Measurements from ENCODE around the gene PRDM16.

PRDM16 gene

DNA sequence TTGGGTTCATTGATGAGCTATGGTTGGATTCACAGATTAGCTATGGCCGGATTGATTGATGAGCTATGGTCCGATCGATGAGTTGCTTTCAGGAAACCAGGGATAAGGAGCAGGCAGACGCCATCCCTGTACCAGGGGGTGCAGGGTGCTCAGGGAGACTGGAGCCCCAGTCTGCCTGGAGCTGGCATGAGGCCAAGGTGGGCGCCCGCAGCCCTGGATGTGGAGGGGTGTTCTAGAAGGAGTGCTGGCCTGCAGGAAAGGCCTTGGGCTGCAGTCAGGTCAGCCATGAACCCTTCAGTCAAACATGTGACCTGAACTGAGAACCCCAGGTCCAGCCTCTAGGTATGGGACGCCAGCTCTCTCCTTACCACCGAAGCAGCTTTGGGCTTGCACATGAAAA lies 212.7 kb downstream of the PRDM16 start:
- ChIA-PET CTCF (interaction anchor here (0.5 to 1.6 kb wide), 5 partner anchors 10 to 492 kb away, joined by 3 to 5 read pairs (median 3); no protein-coding TSS in a partner anchor), POLR2A (no interaction called here)
- TF ChIP-seq, protein P1, sequence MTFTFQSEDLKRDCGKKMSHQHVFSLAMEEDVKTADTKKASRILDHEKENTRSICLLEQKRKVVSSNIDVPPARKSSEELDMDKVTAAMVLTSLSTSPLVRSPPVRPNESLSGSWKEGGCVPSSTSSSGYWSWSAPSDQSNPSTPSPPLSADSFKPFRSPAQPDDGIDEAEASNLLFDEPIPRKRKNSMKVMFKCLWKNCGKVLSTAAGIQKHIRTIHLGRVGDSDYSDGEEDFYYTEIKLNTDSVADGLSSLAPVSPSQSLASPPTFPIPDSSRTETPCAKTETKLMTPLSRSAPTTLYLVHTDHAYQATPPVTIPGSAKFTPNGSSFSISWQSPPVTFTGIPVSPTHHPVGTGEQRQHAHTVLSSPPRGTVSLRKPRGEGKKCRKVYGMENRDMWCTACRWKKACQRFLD (tag by site-specific recombination; IDR thresholded peaks at IDR 0.05), result no peak
- TF ChIP-seq ZNF501 (tag by site-specific recombination; IDR thresholded peaks at IDR 0.05), result no peak
- no peak for TF ChIP-seq SP7 (tag by site-specific recombination; IDR thresholded peaks at IDR 0.05)
- TF ChIP-seq ZNF239 (tag by site-specific recombination; IDR thresholded peaks at IDR 0.05), result no peak
- no peak for TF ChIP-seq ZNF621 (tag by site-specific recombination; IDR thresholded peaks at IDR 0.05)
- TF ChIP-seq ZNF416 (tag by site-specific recombination; IDR thresholded peaks at IDR 0.05), result no peak
- TF ChIP-seq ZFP3 (tag by site-specific recombination; IDR thresholded peaks at IDR 0.05; ENCODE audit: low read depth), result no peak
- no peak for TF ChIP-seq ZNF677 (tag by site-specific recombination; IDR thresholded peaks at IDR 0.05)
- no peak for TF ChIP-seq ZBTB7A (tag by site-specific recombination; IDR thresholded peaks at IDR 0.05; ENCODE audit: low read depth)
- TF ChIP-seq, protein P2, sequence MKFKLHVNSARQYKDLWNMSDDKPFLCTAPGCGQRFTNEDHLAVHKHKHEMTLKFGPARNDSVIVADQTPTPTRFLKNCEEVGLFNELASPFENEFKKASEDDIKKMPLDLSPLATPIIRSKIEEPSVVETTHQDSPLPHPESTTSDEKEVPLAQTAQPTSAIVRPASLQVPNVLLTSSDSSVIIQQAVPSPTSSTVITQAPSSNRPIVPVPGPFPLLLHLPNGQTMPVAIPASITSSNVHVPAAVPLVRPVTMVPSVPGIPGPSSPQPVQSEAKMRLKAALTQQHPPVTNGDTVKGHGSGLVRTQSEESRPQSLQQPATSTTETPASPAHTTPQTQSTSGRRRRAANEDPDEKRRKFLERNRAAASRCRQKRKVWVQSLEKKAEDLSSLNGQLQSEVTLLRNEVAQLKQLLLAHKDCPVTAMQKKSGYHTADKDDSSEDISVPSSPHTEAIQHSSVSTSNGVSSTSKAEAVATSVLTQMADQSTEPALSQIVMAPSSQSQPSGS (tag by site-specific recombination; IDR thresholded peaks at IDR 0.05; ENCODE audit: low read depth), result no peak
- no peak for TF ChIP-seq ZFHX2 (tag by site-specific recombination; conservative IDR thresholded peaks at IDR 0.05)
- no peak for TF ChIP-seq EGR2 (tag by site-specific recombination; IDR thresholded peaks at IDR 0.05; ENCODE audit: low read depth)
- TF ChIP-seq OVOL3 (tag by site-specific recombination; IDR thresholded peaks at IDR 0.05), result no peak
- no peak for TF ChIP-seq ZNF157 (tag by site-specific recombination; IDR thresholded peaks at IDR 0.05)
- no peak for TF ChIP-seq ZNF121 (tag by site-specific recombination; IDR thresholded peaks at IDR 0.05)
- TF ChIP-seq MYNN (tag by site-specific recombination; IDR thresholded peaks at IDR 0.05; ENCODE audit: borderline replicate concordance), result no peak
- TF ChIP-seq SETDB1 (IDR thresholded peaks at IDR 0.05; ENCODE audit: insufficient read length, low read length), result no peak
- no peak for TF ChIP-seq ZNF280D (tag by site-specific recombination; IDR thresholded peaks at IDR 0.05)
- no peak for TF ChIP-seq YY2 (tag by site-specific recombination; IDR thresholded peaks at IDR 0.05)
- no peak for TF ChIP-seq ZNF214 (tag by site-specific recombination; IDR thresholded peaks at IDR 0.05; ENCODE audit: borderline replicate concordance)

DNA sequence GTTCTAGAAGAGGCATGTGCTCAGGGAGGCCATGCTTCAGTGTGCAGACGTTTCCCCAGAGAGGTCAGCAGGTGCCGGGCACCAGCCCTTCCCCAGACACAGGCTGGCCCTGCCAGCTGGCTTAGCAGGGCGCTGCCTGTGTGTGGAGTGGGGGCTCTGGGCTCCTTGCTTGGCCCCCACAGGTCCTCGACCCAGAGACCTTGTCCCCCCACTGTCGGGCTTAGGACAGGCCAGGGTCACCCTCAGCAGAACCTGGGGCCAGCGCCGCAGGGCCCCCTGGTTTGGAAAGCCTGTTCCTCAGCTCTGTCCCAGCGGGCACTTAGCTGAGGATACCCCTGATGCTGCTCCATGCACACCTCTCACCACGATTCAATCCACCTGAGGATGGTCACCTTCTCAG lies 213.2 kb downstream of the PRDM16 start:
- Histone ChIP-seq H3K9me3 (ENCODE audit: control insufficient read depth, insufficient read depth, low read depth, low read length) (no peaks in the 10 kb centered on the region), H3K4me1 (ENCODE audit: control insufficient read depth, insufficient read depth, low read length) (no peaks in the 10 kb centered on the region), H3K27ac (ENCODE audit: extremely low read depth, low read depth, low read length) (no peak overlapping the region), H3K36me3 (ENCODE audit: control insufficient read depth in 2 of 2, insufficient read depth in 1 of 2, low read length in 2 of 2) (no peaks in the 10 kb centered on the region), H3K4me3 (ENCODE audit: low read depth, low read length) (no peak overlapping the region)
- TF ChIP-seq ZNF677 (tag by site-specific recombination; IDR thresholded peaks at IDR 0.05) (no peak), ZNF10 (tag by site-specific recombination; IDR thresholded peaks at IDR 0.05) (0 out of 2 replicates have a peak, but pooled peaks have one; percentile 33), ZNF791 (tag by site-specific recombination; IDR thresholded peaks at IDR 0.05) (no peak), ZNF600 (tag by site-specific recombination; IDR thresholded peaks at IDR 0.05) (no peak), ZNF76 (tag by site-specific recombination; IDR thresholded peaks at IDR 0.05; ENCODE audit: borderline replicate concordance, low read depth) (no peak)
- ChIA-PET POLR2A (no interaction called here), CTCF (interaction anchor here (0.5 to 1.6 kb wide), 4 partner anchors 11 to 269 kb away, joined by 3 to 5 read pairs (median 3); no protein-coding TSS in a partner anchor)

More for the DNA sequence above, 212.7 kb downstream of the PRDM16 start:
- H3K4me3 ChIP-seq (ENCODE audit: low read depth, low read length), result no peak overlapping the region
- H3K9me3 ChIP-seq (ENCODE audit: control insufficient read depth, insufficient read depth, low read depth, low read length), result no peaks in the 10 kb centered on the region
- no peaks in the 10 kb centered on the region for H3K4me1 ChIP-seq (ENCODE audit: control insufficient read depth, insufficient read depth, low read length)
- H3K27ac ChIP-seq (ENCODE audit: extremely low read depth, low read depth, low read length), result no peak overlapping the region
- no peaks in the 10 kb centered on the region for H3K36me3 ChIP-seq (ENCODE audit: control insufficient read depth in 2 of 2, insufficient read depth in 1 of 2, low read length in 2 of 2)
